DMS153 treated with DMSO at 0.1 percent for 48 hours (cell line): ENCODE data around the gene SSH2.

Experiments
- DNase-seq: peaks from one replicate; lab custom pipeline; 2025; ENCODE audit not compliant: unreplicated experiment; lab: John Stamatoyannopoulos, UW

SSH2 gene

GRCh38 chr17:29630630-29631193 lies 299.3 kb downstream of the SSH2 start:
- no peak for DNase-seq

- no peak for DNase-seq
These were observed 300.2 kb downstream of the SSH2 start for GRCh38 chr17:29629839-29630238.

- DNase-seq: no peak
These were observed 301.4 kb downstream of the SSH2 start for GRCh38 chr17:29628644-29629043.

DNA sequence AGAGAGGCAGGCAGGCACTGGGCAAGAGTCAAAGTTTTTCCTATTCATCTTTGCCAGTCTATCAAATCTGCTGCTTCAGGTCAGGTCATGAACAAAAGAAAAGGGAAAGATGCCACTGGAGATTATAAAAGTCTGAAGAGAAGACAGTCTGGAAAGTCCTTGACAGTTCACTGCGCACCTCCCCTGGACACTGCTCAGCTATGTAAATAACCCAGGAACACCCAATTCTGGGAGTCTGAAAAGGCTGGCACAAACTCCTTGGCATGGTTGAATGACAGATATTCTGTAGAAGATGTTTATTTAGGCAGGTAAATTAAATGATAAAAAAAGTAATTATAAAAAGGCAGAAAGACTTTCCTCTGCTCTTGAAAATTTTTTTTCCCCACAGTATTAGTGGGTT lies 302.1 kb downstream of the SSH2 start:
- no peak for DNase-seq

GRCh38 chr17:29625037-29625750 lies 304.8 kb downstream of the SSH2 start:
- DNase-seq: peak; percentile 9

GRCh38 chr17:29624586-29624985 lies 305.4 kb downstream of the SSH2 start:
- no peak for DNase-seq

- DNase-seq: no peak
These were observed 306.8 kb downstream of the SSH2 start for GRCh38 chr17:29623283-29623647.

DNA sequence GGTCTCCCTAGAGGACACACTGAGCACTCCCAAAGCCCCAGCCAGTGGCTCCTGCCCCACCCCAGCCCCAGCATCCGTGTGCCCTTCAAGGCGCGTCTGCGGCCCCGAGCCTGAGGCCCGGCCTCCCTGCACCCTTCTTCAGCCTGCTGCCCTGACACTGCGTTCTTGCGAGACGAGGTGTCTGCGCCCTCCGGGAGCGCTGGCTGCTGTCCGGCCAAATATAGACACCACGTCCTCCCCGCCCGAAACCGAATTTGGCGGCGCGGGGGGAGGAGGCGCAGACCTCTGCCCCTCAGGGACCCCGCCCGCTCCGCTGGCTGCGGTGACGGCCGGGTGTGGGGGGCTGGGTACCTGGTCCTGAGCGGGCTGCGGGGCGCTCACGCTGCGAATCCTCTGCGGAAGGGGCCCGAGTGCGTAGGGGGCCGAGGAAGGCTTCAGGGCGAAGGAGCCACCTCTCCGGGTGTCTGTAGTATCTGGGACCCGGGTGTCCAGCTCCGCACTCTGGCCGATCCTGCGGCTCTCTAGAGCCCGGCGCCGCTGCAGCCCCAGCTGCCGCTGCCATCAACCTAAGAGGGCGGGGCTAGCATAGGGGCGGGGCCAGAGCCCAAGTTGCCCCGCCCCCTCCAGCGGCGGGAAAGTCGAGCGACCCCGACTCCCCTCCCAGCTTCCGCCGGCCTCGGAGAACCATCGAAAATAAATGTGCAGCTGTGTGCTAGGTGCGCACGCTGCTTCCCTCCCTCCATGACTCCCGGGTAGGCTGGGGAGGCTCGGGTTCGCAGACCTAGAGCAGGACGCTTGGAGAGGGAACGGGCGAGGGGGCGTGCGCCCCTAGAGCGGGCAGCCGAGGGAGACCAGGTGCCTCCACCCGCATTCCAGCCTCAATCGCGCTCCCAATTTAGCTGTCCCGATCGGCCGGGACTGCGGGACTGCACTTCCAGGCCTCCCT lies 307.4 kb downstream of the SSH2 start, which contains the start of gene CORO6:
CORO6 (minus strand) TSS at position 576 of the 946 bp plus-strand sequence. CDS start 1,491 bp downstream, outside the sequence.
- DNase-seq: peak; percentile 24

- DNase-seq: no peak
These were observed 308.3 kb downstream of the SSH2 start for GRCh38 chr17:29621751-29622194.

DNA sequence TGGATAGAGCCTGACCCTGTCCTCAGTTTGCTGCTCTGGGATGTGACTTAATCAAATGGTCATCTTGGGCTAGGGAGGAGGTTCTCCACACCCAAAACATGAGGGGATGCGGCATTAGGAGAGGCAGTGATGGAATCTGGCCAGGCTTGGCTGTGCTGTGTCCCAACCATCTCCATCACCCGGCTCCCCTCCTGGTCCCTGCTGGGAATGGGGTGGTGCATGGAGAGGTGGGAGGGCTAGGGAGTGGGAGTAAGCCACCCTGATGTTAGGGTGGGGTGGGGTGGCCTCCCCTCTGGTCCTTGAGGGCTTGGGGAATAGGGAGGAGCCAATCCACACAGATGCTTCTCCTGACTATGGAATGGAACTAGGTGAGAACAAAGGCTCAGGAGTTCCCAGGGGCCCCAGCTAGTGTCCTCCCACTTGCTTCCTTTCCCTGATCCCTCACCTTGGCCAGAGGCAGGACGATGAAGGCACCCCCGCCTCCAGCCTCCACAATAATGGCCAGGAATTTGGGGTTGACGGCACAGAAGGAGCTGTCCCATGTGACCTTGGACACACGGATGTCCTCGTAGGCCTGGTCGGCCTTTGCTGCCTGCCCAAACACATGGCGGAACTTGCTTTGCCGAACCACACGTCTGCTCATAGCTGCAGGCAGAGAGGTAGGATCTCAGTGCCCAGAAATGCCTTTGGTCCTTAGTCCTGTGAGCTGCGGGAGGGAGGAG lies 309.1 kb downstream of the SSH2 start:
- no peak for DNase-seq

- no peak for DNase-seq
These were observed 309.8 kb downstream of the SSH2 start for GRCh38 chr17:29620271-29620670.

DNA sequence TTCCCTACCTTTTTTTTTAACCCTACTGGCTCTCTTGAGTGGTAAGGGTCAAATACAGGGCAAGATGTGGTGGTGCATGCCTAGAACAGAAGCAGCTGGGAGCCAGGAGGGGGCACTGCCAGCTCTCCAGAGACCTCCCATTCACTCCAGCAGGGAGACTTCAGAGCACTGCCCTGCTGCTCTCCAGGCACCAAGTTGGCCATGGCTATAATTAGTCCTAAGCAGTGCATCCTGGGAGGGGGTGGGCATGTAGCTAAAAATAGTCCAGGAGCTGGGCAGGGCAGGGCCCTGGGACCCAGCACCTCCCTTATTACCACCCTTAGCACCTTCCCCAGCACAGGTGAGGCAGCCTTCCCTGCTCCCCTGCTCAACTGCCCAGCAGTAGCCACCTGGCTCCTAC lies 310.8 kb downstream of the SSH2 start:
- no peak for DNase-seq

- DNase-seq: no peak
These were observed 311.6 kb downstream of the SSH2 start for GRCh38 chr17:29618272-29619065.

GRCh38 chr17:29617481-29618271 lies 312.4 kb downstream of the SSH2 start:
- peak; percentile 83 for DNase-seq

DNA sequence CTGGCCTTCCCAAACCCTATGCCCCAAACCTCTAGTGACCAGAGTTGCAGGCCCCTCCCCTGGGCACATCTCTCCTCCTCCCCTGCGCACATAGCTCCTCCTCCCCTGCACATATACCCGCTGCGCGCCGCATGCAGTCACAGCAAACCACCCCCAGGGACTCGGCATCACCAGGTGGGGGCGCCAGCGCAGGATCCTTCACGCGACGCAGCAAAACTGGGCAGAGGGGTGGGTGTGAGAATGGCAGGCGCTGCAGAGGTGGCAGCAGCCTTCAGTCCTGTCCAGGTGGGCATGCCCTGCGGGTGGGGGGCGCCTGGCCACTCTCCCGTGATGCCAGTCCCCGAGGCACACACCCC lies 312.9 kb downstream of the SSH2 start:
- peak; percentile 86 for DNase-seq

DNA sequence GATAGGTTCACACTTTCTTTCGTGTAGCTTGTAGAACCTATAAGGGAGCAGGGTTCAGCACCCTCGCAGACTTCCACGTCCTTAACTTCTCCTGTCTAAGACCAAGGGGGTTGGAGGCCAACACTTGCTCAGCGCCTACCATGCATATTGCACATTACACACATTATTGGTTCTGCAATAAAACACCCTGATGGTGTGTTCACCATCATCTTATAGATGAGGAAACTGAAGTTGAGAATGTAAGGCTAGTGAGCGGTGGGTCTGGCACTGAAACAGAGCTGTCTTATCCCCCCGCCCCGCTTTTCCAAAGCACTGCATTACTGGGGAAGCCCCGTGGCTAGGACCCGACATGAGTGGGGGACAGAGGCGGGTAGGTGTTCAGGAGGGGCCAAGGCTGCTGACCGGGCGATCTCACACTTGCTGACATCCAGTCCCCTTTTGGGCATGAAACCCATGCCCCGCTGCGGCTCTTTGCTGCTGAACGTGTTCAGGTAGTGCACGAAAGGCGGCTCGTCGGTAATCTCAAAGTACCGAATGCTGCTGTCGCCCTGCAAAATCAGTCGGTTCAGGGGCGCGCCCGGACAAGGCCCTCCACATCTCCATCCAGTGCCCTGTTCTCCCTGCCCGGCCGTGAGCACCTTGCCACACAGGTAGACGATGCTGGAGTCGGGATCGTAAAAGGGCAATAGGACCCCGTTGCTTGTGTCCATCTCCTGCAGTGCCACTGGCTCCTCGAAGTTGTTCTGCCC lies 313.6 kb downstream of the SSH2 start:
- DNase-seq: no peak

DNA sequence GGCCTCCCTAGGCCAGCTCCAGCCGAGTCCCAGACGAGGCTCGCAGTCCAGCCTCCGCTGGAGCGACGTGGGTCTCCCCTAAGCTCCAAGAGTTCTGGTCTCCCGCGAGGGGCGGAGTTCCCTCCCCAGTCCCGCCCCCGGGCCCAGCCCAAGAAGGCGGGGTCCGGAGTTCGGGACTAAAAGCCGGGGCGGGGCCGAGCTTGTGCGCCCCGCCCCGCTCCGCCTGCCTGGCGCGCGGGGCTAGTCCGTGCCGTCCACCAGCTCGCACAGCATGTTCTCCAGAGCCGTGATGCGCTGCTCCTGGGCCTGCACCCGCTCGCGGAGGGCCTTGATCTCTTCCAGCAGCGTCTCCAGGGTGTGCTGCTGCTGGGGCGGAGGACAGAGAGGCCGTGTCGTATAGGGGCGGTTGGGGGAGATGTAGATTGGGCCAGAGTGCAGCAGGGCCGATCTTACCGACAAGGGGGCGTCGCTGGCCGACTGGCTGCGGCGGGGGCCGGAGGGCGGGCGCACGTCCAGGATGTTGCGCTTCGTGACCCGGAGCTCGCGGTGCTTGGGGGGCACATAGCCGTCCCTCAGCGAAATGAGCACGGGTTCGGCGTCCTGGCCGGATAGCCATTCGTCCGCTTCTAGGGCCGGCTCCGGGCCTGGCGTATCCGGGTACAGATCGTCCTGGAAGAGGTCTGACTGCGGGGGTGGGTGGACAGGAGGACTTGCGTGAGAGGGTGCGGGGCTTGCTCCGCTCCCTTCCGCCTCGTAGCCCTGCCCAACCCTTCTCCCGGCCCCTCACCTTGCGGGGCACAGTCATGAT lies 314.3 kb downstream of the SSH2 start:
- DNase-seq: peak; percentile 80

DNA sequence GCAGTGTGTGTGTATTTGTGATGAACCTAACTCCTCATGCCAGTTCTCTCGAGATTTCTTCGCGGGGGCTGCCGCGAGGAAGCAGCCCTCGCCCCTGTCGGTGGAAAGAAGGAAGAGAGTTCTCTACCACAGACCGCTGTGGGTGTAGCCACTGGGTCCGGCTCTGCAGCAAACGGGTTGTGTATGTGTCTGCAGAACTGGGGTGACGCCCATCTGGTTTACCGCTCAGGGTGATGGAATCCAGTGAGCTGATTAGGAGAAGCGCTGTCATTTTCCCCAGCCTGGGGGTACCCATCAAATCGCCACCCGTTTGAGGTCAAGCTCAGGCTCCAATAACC lies 315.0 kb downstream of the SSH2 start:
- DNase-seq: no peak
